ENCODE data around the gene MRPL33.

- TF ChIP-seq CTCF (IDR thresholded peaks at IDR 0.05) (peak in 3 of 4 experiments; percentile 86 to 90 (median 87)), POLR2A (IDR thresholded peaks at IDR 0.05) (no peak)
Observed at GRCh38 chr2:27723372-27724144, 48.0 kb upstream of the MRPL33 start.

Data from gastroesophageal sphincter (tissue), 3 donors.